K562 (cell line): ENCODE results near the gene TEX54. TPM values are rescaled to one million over a fixed set of nuclear protein-coding genes. Genes with fewer than 3 reads are reported as not detected.
"Not testable (repeated sequence)": the region's sequence is repeated elsewhere in the genome, so short reads cannot be mapped to it uniquely, and the experiment has no call there.

Experiments used
- CHD1 ChIP-seq: fragments of 200-600 bp; sonication (generic); IDR thresholded peaks from one replicate; pipeline ENCODE4 v1.6.1; 2012; ENCODE audit warnings: mild to moderate bottlenecking, moderate library complexity, low read length, inconsistent platforms
- CHD2 ChIP-seq: IDR thresholded peaks from 2 replicates; pipeline ENCODE4 v1.6.1; 2011; ENCODE audit warnings: low read depth, low read length
- ETV6 ChIP-seq, 3 experiments: fragments of 150-350 bp in 1 of 3; sonication (generic) in 1 of 3; formaldehyde crosslinking in 1 of 3; IDR thresholded peaks; 2 replicates each; pipeline versions ENCODE4 v1.6.1 to v1.8.0; 2014 to 2022; ENCODE audit warnings: borderline replicate concordance in 2 of 3, low read depth in 2 of 3, antibody characterized with exemption in 1 of 3, low read length in 1 of 3, mild to moderate bottlenecking in 1 of 3, missing genetic modification reagents in 1 of 3
- FIP1L1 ChIP-seq: fragments of 200-400 bp; formaldehyde crosslinking; IDR thresholded peaks from 2 replicates; pipeline ENCODE4 v1.6.1; 2018; ENCODE audit warnings: mild to moderate bottlenecking, low read depth, low read length; ENCODE audit not compliant: poor library complexity, severe bottlenecking
- FUS ChIP-seq: fragments of 200-400 bp; formaldehyde crosslinking; optimal IDR thresholded peaks from 2 replicates; pipeline ENCODE3; 2017; ENCODE audit warnings: low read depth, low read length
- KLF1 ChIP-seq: fragments of 450-650 bp; IDR thresholded peaks from 2 replicates; pipeline ENCODE4 v1.6.1; 2016; ENCODE audit warnings: missing genetic modification characterization, missing compliant biosample characterization
- NELFE ChIP-seq: IDR thresholded peaks from 2 replicates; pipeline ENCODE4 v1.6.1; 2011; ENCODE audit warnings: mild to moderate bottlenecking; ENCODE audit not compliant: insufficient read depth, insufficient read length
- NONO ChIP-seq, 2 experiments: fragments of 200-400 bp in 1 of 2; fragments of 450-650 bp in 1 of 2; formaldehyde crosslinking in 1 of 2; IDR thresholded peaks; 2 replicates each; pipeline ENCODE4 v1.6.1; 2017; ENCODE audit warnings: low read depth in 2 of 2, mild to moderate bottlenecking in 2 of 2, moderate library complexity in 2 of 2, low read length in 1 of 2
- RBM22 ChIP-seq: fragments of 200-400 bp; formaldehyde crosslinking; IDR thresholded peaks from 2 replicates; pipeline ENCODE4 v1.6.1; 2018; ENCODE audit warnings: low read length, low read depth; ENCODE audit not compliant: poor library complexity, severe bottlenecking
- SAP30 ChIP-seq: fragments of 200-600 bp; sonication (generic); IDR thresholded peaks from 2 replicates; pipeline ENCODE4 v1.6.1; 2012; ENCODE audit warnings: borderline replicate concordance, low read depth, mild to moderate bottlenecking, moderate library complexity, low read length, control low read depth, inconsistent platforms; ENCODE audit not compliant: insufficient read depth, poor library complexity, severe bottlenecking
- SMARCA5 ChIP-seq: fragments of 450-650 bp; IDR thresholded peaks from 2 replicates; pipeline ENCODE4 v1.6.1; 2016
- TEAD1 ChIP-seq, 2 experiments: fragments of 450-650 bp in 1 of 2; sonication (generic) in 1 of 2; formaldehyde crosslinking; IDR thresholded peaks; 2 replicates each; pipeline versions ENCODE4 v1.4.0 to v1.8.0; 2020 to 2022; ENCODE audit warnings: mild to moderate bottlenecking in 2 of 2, missing genetic modification reagents in 1 of 2
- TOE1 ChIP-seq, 2 experiments: fragments of 450-650 bp in 1 of 2; sonication (generic) in 1 of 2; formaldehyde crosslinking in 1 of 2; IDR thresholded peaks; 2 replicates each; pipeline versions ENCODE4 v1.7.1 to v1.8.0; 2016 to 2022; ENCODE audit warnings: borderline replicate concordance in 2 of 2, mild to moderate bottlenecking in 2 of 2, antibody characterized with exemption in 1 of 2, inconsistent platforms in 1 of 2, low read depth in 1 of 2, missing genetic modification reagents in 1 of 2, moderate library complexity in 1 of 2
- TRIM28 ChIP-seq: fragments of 450-650 bp; IDR thresholded peaks from 2 replicates; pipeline ENCODE4 v1.6.1; 2017
- ZC3H4 ChIP-seq: sonication (generic); formaldehyde crosslinking; IDR thresholded peaks from 2 replicates; pipeline ENCODE4 v1.9.0; 2021; ENCODE audit warnings: missing genetic modification reagents, borderline replicate concordance
- ZNF12 ChIP-seq: sonication (generic); formaldehyde crosslinking; IDR thresholded peaks from 2 replicates; pipeline ENCODE4 v1.4.0; 2020; ENCODE audit warnings: mild to moderate bottlenecking, missing genetic modification reagents
- polyA plus RNA-seq, 8 experiments: library from polyadenylated mRNA; depleted of rRNA in 4 of 8; stranded (reverse) in 5 of 8; unstranded in 3 of 8; fragments of >200 nt; fragmentation: Nextera tagmentation in 2 of 8; fragmentation: Illumina TruSeq in 1 of 8; extraction: Ambion mirVana in 2 of 8; extraction: Trizol in 1 of 8; gene quantifications; 2 replicates each; pipeline versions ENCODE4 v1.2.1 to v1.2.3, GENCODE V29; 2011 to 2014; ENCODE audit warnings: inconsistent platforms in 1 of 8, missing spikeins in 1 of 8
- total RNA-seq, 7 experiments: library from RNA; depleted of rRNA in 6 of 7; stranded (reverse); fragments of >200 nt in 6 of 7; fragmentation: Illumina TruSeq in 2 of 7; extraction: Trizol in 2 of 7; gene quantifications; 2 replicates each; pipeline versions ENCODE4 v1.2.1 to v1.2.3, GENCODE V29; 2011 to 2021; ENCODE audit warnings: low replicate concordance in 1 of 7
- TF ChIP-seq, protein P1 (sequence below): sonication (generic); IDR thresholded peaks from 2 replicates; pipeline ENCODE4 v1.6.1; 2016
- TF ChIP-seq, protein P2 (sequence below): sonication (generic); formaldehyde crosslinking; IDR thresholded peaks from 2 replicates; pipeline ENCODE4 v1.8.0; 2022; ENCODE audit warnings: mild to moderate bottlenecking, missing genetic modification reagents
- TF ChIP-seq, protein P3 (sequence below), 2 experiments: fragments of 250-450 bp in 1 of 2; fragments of 450-650 bp in 1 of 2; sonication (Bioruptor Pico) in 1 of 2; IDR thresholded peaks; 2 replicates each; pipeline versions ENCODE4 v1.6.1 to v1.8.0; 2016 to 2021; ENCODE audit warnings: mild to moderate bottlenecking in 2 of 2, moderate library complexity in 2 of 2, missing compliant biosample characterization in 1 of 2, missing genetic modification characterization in 1 of 2
- TF ChIP-seq, protein P4 (sequence below): sonication (generic); formaldehyde crosslinking; IDR thresholded peaks from 2 replicates; pipeline ENCODE4 v1.8.0; 2022; ENCODE audit warnings: missing genetic modification reagents, mild to moderate bottlenecking, moderate library complexity, borderline replicate concordance
- TF ChIP-seq, protein P5 (sequence below): sonication (generic); formaldehyde crosslinking; IDR thresholded peaks from 2 replicates; pipeline ENCODE4 v1.8.0; 2022; ENCODE audit warnings: missing genetic modification reagents, mild to moderate bottlenecking, borderline replicate concordance

The TEX54 gene
- total and polyA plus RNA-seq, 9 of the 15 experiments (the other 6 are each of a cell fraction or from before 2014, with no cell fraction given): not detected

DNA sequence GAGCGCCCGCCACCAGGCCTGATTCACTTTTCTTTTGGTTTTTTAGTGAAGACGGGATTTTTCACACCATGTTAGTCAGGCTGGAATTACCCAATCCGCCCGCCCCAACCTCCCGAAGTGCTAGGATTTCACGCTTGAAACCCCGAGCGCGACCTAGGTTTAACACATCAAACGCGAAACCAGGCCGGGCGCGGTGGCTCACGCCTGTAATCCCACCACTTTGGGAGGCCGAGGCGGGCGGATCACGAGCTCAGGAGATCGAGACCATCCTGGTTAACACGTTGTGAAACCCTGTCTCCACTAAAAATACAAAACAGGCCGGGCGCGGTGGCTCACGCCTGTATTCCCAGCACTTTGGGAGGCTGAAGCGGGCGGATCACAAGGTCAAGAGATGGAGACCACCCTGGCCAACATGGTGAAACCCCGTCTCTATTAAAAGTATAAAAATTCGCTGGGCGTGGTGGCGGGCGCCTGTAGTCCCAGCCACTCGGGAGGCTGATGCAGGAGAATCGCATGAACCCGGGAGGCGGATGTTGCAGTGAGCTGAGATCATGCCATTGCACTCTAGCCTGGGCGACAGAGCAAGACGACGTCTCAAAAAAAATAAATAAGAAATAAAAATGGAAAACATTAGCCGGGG, 8.2 kb upstream of the TEX54 start (continued):
- 0 out of 2 replicates have a peak, but pooled peaks have one; percentile 16 for TF ChIP-seq ZNF12 (CRISPR knock-in tag)
- TF ChIP-seq, protein P1, sequence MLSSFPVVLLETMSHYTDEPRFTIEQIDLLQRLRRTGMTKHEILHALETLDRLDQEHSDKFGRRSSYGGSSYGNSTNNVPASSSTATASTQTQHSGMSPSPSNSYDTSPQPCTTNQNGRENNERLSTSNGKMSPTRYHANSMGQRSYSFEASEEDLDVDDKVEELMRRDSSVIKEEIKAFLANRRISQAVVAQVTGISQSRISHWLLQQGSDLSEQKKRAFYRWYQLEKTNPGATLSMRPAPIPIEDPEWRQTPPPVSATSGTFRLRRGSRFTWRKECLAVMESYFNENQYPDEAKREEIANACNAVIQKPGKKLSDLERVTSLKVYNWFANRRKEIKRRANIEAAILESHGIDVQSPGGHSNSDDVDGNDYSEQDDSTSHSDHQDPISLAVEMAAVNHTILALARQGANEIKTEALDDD: peak; percentile 85; the same call in 1 of the 2 replicates
- peak; percentile 55 for TF ChIP-seq NELFE
- TF ChIP-seq, protein P2, sequence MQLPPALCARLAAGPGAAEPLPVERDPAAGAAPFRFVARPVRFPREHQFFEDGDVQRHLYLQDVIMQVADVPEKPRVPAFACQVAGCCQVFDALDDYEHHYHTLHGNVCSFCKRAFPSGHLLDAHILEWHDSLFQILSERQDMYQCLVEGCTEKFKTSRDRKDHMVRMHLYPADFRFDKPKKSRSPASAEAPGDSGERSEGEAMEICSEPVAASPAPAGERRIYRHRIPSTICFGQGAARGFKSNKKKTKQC: 0 out of 2 replicates have a peak, but pooled peaks have one; percentile 32
- TF ChIP-seq CHD2: peak; percentile 26; the same call in 1 of the 2 replicates
- peak; percentile 83 for TF ChIP-seq SMARCA5
- peak; percentile 84; the same call in 1 of the 2 replicates for TF ChIP-seq ZC3H4 (CRISPR knock-in tag)
- TF ChIP-seq FUS: peak; percentile 91
- TF ChIP-seq, protein P3, sequence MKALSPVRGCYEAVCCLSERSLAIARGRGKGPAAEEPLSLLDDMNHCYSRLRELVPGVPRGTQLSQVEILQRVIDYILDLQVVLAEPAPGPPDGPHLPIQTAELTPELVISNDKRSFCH (CRISPR knock-in tag; IDR thresholded peaks at IDR 0.05): not testable (repeated sequence)
- TF ChIP-seq, protein P3 (tag; IDR thresholded peaks at IDR 0.05): peak; percentile 18; the same call in 1 of the 2 replicates
- TF ChIP-seq KLF1 (tag): peak; percentile 70; the same call in 1 of the 2 replicates
- not testable (repeated sequence) for TF ChIP-seq ETV6 (IDR thresholded peaks at IDR 0.05; ENCODE audit: borderline replicate concordance in 1 of 2, low read depth in 2 of 2, low read length in 1 of 2); TOE1 (IDR thresholded peaks at IDR 0.05; ENCODE audit: borderline replicate concordance)
- TF ChIP-seq ETV6 (CRISPR knock-in tag; IDR thresholded peaks at IDR 0.05; ENCODE audit: borderline replicate concordance): 0 out of 2 replicates have a peak, but pooled peaks have one; percentile 57
- TF ChIP-seq TEAD1 (CRISPR knock-in tag; IDR thresholded peaks at IDR 0.05): 0 out of 4 replicates have a peak, but pooled peaks of 1 of the 2 experiments have one; percentile 24
- TF ChIP-seq, protein P4, sequence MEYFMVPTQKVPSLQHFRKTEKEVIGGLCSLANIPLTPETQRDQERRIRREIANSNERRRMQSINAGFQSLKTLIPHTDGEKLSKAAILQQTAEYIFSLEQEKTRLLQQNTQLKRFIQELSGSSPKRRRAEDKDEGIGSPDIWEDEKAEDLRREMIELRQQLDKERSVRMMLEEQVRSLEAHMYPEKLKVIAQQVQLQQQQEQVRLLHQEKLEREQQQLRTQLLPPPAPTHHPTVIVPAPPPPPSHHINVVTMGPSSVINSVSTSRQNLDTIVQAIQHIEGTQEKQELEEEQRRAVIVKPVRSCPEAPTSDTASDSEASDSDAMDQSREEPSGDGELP (CRISPR knock-in tag): peak; percentile 84
- peak; percentile 34 for TF ChIP-seq SAP30
- TF ChIP-seq, protein P5, sequence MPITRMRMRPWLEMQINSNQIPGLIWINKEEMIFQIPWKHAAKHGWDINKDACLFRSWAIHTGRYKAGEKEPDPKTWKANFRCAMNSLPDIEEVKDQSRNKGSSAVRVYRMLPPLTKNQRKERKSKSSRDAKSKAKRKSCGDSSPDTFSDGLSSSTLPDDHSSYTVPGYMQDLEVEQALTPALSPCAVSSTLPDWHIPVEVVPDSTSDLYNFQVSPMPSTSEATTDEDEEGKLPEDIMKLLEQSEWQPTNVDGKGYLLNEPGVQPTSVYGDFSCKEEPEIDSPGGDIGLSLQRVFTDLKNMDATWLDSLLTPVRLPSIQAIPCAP: peak; percentile 45; the same call in 1 of the 2 replicates
- peak; percentile 65; the same call in 1 of the 2 replicates for TF ChIP-seq TRIM28
- peak in 1 of 2 experiments; percentile 97; a peak in 2 of 4 replicates for TF ChIP-seq NONO (IDR thresholded peaks at IDR 0.05; ENCODE audit: low read depth in 2 of 2, low read length in 1 of 2)
- peak; percentile 97 for TF ChIP-seq RBM22
- TF ChIP-seq TOE1 (CRISPR knock-in tag; IDR thresholded peaks at IDR 0.05; ENCODE audit: borderline replicate concordance, low read depth): peak; percentile 63; the same call in 1 of the 2 replicates
- peak; percentile 32 for TF ChIP-seq CHD1
- peak; percentile 88 for TF ChIP-seq FIP1L1
